ENCODE results near the gene ATP9B.
A peak's percentile ranks its signal among the peaks of the same experiment; 100 is the strongest.
"Not testable (repeated sequence)": the region's sequence is repeated elsewhere in the genome, so short reads cannot be mapped to it uniquely, and the experiment has no call there.

ATP9B gene

DNA sequence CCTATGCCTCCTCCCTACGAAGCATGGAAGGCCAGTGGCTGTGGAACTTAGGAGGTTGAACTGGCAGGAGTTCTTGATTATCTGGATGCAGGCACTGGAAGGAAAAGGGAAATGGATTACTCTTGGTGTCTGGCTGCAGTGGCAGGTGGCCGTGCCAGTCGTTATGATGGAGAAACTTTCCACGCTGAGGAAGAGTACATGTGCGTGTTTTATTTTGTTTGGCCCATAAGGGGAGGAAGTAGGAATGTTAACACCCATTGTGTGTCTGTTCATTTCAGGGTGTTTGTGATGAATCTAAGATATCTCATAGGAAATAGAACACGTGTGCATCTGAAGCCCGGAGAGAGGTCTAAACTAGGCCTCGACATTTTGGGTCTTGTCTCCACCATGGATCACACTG, 203.7 kb downstream of the ATP9B start:
- no peak for DNase-seq (ENCODE audit: low read depth)
- TF ChIP-seq, protein P1, sequence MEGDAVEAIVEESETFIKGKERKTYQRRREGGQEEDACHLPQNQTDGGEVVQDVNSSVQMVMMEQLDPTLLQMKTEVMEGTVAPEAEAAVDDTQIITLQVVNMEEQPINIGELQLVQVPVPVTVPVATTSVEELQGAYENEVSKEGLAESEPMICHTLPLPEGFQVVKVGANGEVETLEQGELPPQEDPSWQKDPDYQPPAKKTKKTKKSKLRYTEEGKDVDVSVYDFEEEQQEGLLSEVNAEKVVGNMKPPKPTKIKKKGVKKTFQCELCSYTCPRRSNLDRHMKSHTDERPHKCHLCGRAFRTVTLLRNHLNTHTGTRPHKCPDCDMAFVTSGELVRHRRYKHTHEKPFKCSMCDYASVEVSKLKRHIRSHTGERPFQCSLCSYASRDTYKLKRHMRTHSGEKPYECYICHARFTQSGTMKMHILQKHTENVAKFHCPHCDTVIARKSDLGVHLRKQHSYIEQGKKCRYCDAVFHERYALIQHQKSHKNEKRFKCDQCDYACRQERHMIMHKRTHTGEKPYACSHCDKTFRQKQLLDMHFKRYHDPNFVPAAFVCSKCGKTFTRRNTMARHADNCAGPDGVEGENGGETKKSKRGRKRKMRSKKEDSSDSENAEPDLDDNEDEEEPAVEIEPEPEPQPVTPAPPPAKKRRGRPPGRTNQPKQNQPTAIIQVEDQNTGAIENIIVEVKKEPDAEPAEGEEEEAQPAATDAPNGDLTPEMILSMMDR (IDR thresholded peaks at IDR 0.05; ENCODE audit: insufficient read depth, low read depth, low read length, missing control alignments), result no peak
- no peak overlapping the region for H3K4me3 ChIP-seq (ENCODE audit: low read length)

DNA sequence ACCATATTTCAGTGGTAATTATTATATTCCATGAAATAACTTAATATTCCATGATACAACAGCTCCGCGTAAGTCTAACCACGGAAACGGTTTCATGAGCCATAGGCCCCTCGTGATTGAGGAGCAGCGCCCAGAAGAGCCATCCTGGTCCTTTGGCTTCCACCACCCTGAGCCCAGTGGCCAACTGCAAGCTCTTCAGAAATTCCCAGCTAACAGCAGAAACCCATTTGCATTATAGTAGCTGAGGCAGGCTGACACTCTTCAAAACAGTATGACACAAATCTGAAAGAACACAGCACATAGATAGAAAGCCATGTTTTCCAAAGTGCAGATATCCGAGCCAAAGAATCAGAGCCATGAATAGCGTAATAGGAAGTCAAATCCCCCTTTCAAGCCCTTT, 205.6 kb downstream of the ATP9B start:
- DNase-seq (ENCODE audit: low read depth), result no peak
- TF ChIP-seq, protein P1 (IDR thresholded peaks at IDR 0.05; ENCODE audit: insufficient read depth, low read depth, low read length, missing control alignments), result no peak
- H3K4me3 ChIP-seq (ENCODE audit: low read length), result no peak overlapping the region

DNA sequence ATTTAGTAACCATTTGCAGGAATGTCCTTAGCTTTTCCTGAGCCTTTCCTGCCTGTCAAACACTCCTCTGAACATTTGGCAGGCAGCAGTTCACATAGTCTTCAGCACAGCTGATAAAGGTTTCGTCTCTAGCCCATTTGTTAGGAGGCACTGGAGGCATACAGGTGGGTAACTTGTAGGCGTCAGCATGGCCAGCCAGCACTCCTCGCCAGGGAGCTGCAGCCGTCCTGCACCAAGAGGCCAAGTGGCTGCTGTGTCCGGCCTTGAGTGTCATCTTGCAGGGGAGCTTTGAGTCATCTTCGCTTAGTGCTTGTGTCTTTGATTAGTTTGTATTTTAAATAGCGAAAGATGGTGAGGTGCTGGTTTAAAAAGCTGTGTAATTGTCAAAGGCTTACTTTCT, 206.3 kb downstream of the ATP9B start:
- TF ChIP-seq, protein P1 (IDR thresholded peaks at IDR 0.05; ENCODE audit: insufficient read depth, low read depth, low read length, missing control alignments), result no peak
- DNase-seq (ENCODE audit: low read depth), result no peak

DNA sequence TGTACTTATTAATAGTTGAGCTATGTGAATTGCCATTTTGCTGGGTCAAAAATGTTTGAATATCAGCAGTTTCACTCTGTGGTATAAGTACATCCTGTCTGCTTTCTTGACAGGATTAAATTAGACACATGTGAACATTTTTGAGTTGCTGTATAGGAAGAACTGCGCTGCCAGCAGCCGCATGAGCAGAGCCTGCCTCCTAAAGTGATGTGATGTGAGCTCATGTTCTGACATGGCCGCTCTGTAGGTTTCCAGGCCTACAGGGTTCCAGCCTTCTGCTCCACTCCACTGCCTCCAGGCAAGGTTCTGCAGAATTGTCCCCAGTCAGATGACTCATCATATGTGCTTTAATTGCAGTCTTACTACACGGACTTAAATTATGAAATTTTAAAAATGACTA, 206.8 kb downstream of the ATP9B start:
- peak; percentile 59 for DNase-seq (ENCODE audit: low read depth)
- no peak overlapping the region for H3K4me3 ChIP-seq (ENCODE audit: low read length)
- TF ChIP-seq, protein P1 (IDR thresholded peaks at IDR 0.05; ENCODE audit: insufficient read depth, low read depth, low read length, missing control alignments), result no peak

More for the DNA sequence above, 206.3 kb downstream of the ATP9B start:
- no peak overlapping the region for H3K4me3 ChIP-seq (ENCODE audit: low read length)

DNA sequence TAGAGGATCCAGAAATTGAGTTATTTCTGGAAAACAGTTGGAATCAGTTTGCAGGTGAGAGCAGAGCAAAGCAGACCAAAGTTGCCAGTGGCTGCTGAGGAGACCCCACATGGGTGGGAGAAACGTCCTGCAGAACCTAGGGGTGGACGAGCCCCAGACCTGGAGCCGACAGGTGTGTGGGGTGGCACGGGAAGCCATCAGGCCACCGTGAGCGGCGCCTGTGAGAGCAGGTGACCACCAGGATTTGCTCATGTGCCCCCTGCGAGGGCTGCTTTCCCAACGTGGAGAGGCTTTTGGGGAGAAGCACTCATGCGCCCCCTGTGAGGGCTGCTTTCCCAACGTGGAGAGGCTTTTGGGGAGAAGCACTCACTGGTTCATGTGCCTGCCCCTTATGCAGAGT, 209.7 kb downstream of the ATP9B start:
- TF ChIP-seq, protein P1 (IDR thresholded peaks at IDR 0.05; ENCODE audit: insufficient read depth, low read depth, low read length, missing control alignments), result no peak
- H3K4me3 ChIP-seq (ENCODE audit: low read length), result no peak overlapping the region

DNA sequence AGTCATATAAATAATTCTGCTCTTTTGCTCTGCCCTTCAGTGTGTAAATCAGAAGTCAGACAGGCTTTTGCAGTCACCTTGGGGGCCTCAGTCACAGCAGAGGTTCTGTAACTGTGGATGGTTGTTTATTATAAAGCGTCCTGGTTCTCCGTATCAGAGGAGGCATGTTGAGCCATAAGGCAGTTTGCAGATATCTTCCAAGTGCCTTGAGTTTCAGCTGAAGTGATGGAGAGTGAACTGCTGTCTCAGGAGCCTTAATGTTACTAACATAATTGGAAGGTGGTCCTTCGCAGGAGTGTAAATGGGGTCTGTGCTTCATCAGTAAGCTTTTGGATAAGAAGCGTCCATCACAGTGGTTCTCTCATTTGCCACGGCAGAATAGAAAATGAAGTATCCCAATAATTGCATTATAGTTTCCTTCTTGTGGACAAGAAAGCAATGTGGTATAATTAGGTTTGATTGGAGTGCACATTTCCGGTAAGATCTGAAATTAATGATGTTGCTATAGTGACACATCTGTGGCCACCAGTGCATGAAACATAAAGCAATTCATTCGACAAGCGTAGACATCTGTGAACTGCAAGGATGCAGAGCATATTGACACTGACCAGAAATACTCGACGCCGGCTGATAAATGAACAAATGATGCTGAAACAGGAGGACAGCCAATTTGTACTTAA, 214.1 kb downstream of the ATP9B start:
- no peak for DNase-seq (ENCODE audit: low read depth)
- TF ChIP-seq, protein P1 (IDR thresholded peaks at IDR 0.05; ENCODE audit: insufficient read depth, low read depth, low read length, missing control alignments), result no peak
- H3K4me3 ChIP-seq (ENCODE audit: low read length), result no peak overlapping the region

More for the DNA sequence above, 209.7 kb downstream of the ATP9B start:
- DNase-seq (ENCODE audit: low read depth), result no peak

DNA sequence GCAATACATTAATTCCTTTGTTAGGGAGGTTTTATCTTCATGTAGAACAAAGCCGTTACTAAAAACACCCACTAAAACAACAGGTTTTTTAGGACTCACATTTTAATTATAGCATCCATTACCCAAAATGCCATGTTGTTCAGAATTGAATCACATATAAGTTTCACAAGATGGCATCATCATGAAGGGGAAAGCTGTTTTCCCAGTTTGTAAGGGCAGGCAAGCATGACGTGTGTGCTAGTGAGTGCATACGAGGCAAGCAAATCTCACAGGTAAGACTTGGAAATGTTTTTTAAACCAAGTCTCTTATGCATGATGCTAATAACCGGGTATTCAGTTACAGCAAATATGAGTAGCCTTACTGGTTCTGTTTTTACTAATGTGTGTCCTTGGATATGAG, 214.7 kb downstream of the ATP9B start:
- H3K4me3 ChIP-seq (ENCODE audit: low read length), result no peak overlapping the region
- TF ChIP-seq, protein P1 (IDR thresholded peaks at IDR 0.05; ENCODE audit: insufficient read depth, low read depth, low read length, missing control alignments), result no peak
- no peak for DNase-seq (ENCODE audit: low read depth)

DNA sequence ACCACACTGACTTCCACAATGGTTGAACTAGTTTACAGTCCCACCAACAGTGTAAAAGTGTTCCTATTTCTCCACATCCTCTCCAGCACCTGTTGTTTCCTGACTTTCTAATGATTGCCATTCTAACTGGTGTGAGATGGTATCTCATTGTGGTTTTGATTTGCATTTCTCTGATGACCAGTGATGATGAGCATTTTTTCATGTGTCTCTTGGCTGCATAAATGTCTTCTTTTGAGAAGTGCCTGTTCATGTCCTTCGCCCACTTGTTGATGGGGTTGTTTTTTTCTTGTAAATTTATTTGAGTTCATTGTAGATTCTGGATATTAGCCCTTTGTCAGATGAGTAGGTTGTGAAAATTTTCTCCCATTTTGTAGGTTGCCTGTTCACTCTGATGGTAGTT, 216.0 kb downstream of the ATP9B start:
- H3K4me3 ChIP-seq (ENCODE audit: low read length); DNase-seq (ENCODE audit: low read depth): not testable (repeated sequence)

DNA sequence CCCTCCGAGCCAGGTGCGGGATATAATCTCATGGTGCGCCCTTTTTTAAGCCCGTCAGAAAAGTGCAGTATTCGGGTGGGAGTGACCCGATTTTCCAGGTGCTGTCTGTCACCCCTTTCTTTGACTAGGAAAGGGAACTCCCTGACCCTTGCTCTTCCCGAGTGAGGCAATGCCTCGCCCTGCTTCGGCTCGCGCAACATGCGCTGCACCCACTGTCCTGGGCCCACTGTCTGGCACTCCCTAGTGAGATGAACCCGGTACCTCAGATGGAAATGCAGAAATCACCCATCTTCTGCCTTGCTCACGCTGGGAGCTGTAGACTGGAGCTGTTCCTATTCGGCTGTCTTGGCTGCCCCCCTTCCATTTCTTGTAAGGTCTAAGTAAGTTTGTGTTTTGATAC, 221.2 kb downstream of the ATP9B start:
- not testable (repeated sequence) for H3K4me3 ChIP-seq (ENCODE audit: low read length); DNase-seq (ENCODE audit: low read depth)

Data from epithelial cell of esophagus (primary cell).